SH-SY5Y (cell line): ENCODE measurements around the gene LRBA.

Experiments
- GATA2 ChIP-seq: IDR thresholded peaks from 2 replicates; pipeline ENCODE4 v1.6.1; 2011; ENCODE audit warnings: mild to moderate bottlenecking, low read depth, low read length
- GATA3 ChIP-seq: IDR thresholded peaks from 2 replicates; pipeline ENCODE4 v1.6.1; 2011; ENCODE audit warnings: low read depth, mild to moderate bottlenecking, low read length, moderate library complexity

GRCh38 chr4:150888625-150889024, 126.5 kb downstream of the LRBA start:
- TF ChIP-seq GATA2 (no peak), GATA3 (no peak)
